SK-N-MC (cell line): ENCODE data around the gene RALGPS1.

Experiments used
- DNase-seq: peaks from one replicate; pipeline ENCODE4 v3.0.0-alpha.2; 2011; ENCODE audit warnings: low read depth, low spot score
- H3K27ac ChIP-seq: fragments of 200-600 bp; sonication (generic); 2 replicates; pipeline ENCODE4 v1.5.1; 2016; ENCODE audit warnings: mixed run types
- H3K36me3 ChIP-seq: fragments of 200-600 bp; sonication (generic); 2 replicates; pipeline ENCODE4 v1.6.1; 2017; ENCODE audit warnings: antibody characterized with exemption, low read length, mixed read lengths; ENCODE audit not compliant: insufficient read depth
- H3K4me3 ChIP-seq: fragments of 200-600 bp; sonication (generic); 2 replicates; pipeline ENCODE4 v1.5.1; 2016
- H3K9ac ChIP-seq: fragments of 200-600 bp; sonication (generic); 2 replicates; pipeline ENCODE4 v1.8.0; 2017; ENCODE audit warnings: mixed run types, mixed read lengths; ENCODE audit not compliant: insufficient read length
- H3K9me3 ChIP-seq: fragments of 200-600 bp; sonication (generic); 2 replicates; pipeline ENCODE4 v1.6.1; 2017; ENCODE audit warnings: low read depth, mild to moderate bottlenecking, antibody characterized with exemption, low read length, moderate library complexity, mixed read lengths
- EZH2 ChIP-seq: fragments of 200-600 bp; sonication (generic); IDR thresholded peaks from one replicate; pipeline ENCODE4 v1.6.1; 2017; ENCODE audit warnings: antibody characterized with exemption
- FOXP2 ChIP-seq: optimal IDR thresholded peaks from 2 replicates; pipeline ENCODE3; 2011; ENCODE audit warnings: mild to moderate bottlenecking, moderate library complexity; ENCODE audit not compliant: insufficient read depth; ENCODE audit errors: extremely low read length, control extremely low read depth
- POLR2AphosphoS5 ChIP-seq: IDR thresholded peaks from 2 replicates; pipeline ENCODE4 v1.6.1; 2012; ENCODE audit warnings: mild to moderate bottlenecking, low read depth, low read length, borderline replicate concordance

The RALGPS1 gene

DNA sequence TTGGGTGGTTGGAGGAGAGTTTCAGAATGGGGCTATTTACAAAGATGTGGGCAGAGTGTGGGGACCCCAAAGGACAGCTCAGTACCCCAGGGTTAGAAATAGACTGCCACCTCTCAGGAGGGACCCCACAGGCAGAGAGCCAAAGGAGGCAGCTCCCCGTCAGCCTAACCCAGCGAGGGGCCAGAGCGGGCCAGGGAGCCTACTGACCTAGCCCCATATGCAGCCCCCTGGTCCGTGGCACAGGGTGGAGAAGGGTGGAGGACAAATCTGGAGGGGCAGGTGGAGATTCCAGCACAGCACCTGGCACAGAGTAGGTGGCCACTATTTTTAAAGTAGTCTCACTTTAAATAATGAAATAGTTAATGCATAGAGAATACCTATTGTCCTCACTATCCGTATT is 275.0 kb downstream of the RALGPS1 start:
- TF ChIP-seq EZH2, result no peak
- TF ChIP-seq POLR2AphosphoS5, result no peak
- no peak overlapping the region for H3K4me3 ChIP-seq
- no peaks in the 10 kb centered on the region for H3K9me3 ChIP-seq
- no peak overlapping the region for H3K9ac ChIP-seq
- H3K27ac ChIP-seq, result no peak overlapping the region
- no peaks in the 10 kb centered on the region for H3K36me3 ChIP-seq
- DNase-seq, result no peak

DNA sequence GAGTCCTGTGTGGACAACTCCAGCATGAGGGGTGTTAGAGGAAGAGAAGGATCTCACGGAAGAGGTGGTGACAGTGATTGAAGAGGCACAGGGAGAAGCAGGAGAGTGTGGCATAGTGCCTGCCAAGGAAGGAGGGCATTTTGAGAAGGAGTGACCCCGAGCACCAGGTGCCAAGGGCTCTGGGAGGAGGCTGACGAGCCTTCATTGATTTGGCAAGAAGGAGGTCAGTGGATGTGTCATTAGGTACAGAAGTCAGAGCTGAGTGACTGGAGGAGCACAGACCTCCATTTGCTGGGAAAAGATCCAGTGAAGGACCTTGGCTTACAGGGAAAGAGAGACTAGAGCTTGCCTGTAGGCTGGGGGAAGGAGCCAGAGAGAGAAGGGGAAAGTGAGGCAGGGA is 278.2 kb downstream of the RALGPS1 start:
- Histone ChIP-seq H3K27ac (no peak overlapping the region), H3K4me3 (no peak overlapping the region), H3K36me3 (no peaks in the 10 kb centered on the region), H3K9me3 (no peaks in the 10 kb centered on the region), H3K9ac (no peak overlapping the region)
- TF ChIP-seq POLR2AphosphoS5, result no peak
- no peak for TF ChIP-seq FOXP2
- no peak for TF ChIP-seq EZH2
- no peak for DNase-seq

DNA sequence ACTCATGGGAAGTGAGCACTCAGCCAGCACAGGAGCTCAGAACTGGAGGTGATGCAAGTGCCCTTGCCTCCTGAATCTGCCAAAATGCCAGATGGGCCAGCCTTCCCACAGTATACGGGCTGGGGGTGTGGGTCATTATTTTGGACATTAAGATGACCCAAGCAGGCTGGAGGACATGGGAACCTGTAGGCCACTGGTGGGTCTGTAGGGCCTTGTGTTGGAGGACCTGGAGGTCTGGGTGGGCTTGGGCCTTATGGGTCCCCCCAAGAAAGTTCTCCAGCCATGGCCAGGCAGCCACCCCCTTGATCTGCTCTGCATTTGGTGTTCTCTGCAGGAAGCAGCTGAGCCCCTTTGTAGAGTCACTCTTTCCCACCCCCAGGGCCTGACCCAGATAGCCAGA is 278.9 kb downstream of the RALGPS1 start:
- H3K27ac ChIP-seq, result no peak overlapping the region
- no peak for TF ChIP-seq EZH2
- TF ChIP-seq POLR2AphosphoS5, result no peak
- TF ChIP-seq FOXP2, result no peak
- no peak overlapping the region for H3K9ac ChIP-seq
- H3K9me3 ChIP-seq, result no peaks in the 10 kb centered on the region
- DNase-seq, result no peak
- no peaks in the 10 kb centered on the region for H3K36me3 ChIP-seq
- H3K4me3 ChIP-seq, result no peak overlapping the region

DNA sequence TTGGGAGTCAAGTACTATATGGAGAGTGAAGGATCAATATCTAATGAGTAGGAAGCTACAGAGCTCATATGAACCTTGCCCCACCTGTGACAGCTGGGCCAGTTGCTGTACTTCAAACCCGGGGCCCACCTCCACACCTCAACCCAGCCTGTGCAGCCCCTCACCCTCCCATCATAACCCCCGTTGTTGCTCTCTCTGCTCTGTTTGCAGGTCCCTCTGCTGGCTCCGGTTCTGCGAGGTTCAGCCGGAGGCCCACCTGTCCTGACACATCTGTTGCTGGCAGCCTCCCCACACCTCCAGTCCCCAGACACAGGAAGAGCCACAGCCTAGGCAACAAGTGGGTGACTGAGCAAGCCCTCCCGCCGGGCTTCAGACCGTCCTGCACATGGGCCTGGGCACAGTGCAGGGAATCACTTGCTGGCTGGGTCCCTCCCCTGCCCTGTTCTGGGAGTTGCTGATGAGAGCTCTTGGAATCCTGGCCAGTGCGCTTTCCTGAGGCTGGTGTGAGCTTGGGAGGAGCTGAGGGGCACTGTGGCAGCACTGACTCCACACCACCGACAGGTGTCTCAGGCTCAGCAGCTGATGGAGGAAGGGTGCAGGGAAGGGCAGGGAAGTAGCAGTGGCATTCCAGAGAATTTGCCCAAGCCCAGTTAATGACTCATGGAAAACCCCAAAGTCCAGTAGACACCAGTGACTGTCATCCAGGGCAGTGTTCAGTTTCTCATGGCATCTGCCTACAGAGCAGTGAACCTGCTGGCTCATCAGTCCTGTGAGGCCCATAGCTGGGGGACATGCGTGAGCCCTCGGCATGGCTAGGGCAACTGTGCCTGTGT is 280.5 kb downstream of the RALGPS1 start:
- H3K9ac ChIP-seq, result no peak overlapping the region

DNA sequence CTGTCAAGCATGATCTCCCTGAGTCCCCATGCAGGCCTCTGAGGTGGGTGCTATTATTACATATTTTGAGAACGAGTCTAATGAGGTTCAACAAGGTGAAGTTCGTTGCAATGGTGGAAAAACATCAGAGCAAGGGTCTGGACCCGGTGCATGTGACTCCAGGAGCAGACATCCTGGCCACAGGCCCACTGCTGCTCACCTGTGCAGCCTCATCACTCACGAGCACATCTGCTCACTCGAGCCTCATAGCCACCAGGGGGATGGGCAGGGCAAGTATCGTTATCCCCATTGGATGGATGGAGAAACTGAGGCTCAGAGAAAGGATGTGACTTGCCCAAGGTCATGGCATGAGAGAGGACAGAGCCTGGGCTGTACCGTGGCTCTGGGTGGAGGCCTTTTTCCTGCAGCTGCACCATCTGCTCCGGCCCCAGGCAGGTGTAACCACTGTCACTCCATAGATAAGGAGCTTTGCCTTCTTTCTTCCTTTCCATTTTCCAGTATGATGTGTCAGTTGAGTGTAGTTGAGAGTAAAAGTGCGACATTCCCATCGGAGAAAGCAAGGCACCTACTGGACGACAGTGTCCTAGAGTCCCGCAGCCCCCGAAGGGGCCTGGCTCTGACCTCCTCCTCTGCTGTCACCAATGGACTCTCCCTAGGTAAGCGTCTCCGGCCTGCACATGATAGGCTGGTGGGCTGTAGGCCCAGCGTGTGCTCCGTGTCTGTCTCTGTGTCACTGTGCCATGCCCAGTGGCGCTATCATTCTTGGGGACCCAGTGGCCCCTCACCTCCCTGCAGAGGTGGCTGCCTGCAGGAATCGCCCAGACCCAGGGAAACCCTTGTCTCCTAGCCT is 281.6 kb downstream of the RALGPS1 start:
- Histone ChIP-seq H3K36me3 (no peaks in the 10 kb centered on the region), H3K9ac (no peak overlapping the region), H3K9me3 (no peaks in the 10 kb centered on the region), H3K27ac (no peak overlapping the region), H3K4me3 (no peak overlapping the region)
- DNase-seq, result no peak
- TF ChIP-seq FOXP2, result no peak
- no peak for TF ChIP-seq POLR2AphosphoS5
- TF ChIP-seq EZH2, result no peak

More for the DNA sequence above, 280.5 kb downstream of the RALGPS1 start:
- no peak for DNase-seq
- Histone ChIP-seq H3K27ac (no peak overlapping the region), H3K4me3 (no peak overlapping the region), H3K36me3 (no peaks in the 10 kb centered on the region), H3K9me3 (no peaks in the 10 kb centered on the region)
- no peak for TF ChIP-seq FOXP2
- TF ChIP-seq EZH2, result no peak
- no peak for TF ChIP-seq POLR2AphosphoS5

DNA sequence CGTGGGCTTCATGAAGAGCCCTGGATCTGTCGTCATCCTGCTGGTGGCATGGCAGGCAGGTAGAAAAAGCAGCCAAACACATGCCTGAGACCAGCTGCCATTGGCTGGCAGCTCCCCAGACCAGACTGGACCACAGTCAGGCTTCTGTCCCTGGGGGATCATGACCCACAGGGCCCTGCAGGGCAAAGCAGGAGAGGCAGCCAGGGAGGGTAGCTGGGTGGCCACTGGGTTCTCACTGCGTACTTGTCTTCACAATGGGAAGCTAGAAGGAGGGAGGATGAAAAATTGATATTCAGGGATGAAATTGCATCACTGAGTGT is 282.2 kb downstream of the RALGPS1 start:
- TF ChIP-seq EZH2 (no peak), FOXP2 (no peak), POLR2AphosphoS5 (no peak)
- H3K27ac ChIP-seq, result no peak overlapping the region
- H3K4me3 ChIP-seq, result no peak overlapping the region
- no peak overlapping the region for H3K9ac ChIP-seq
- no peaks in the 10 kb centered on the region for H3K9me3 ChIP-seq
- DNase-seq, result no peak
- H3K36me3 ChIP-seq, result no peaks in the 10 kb centered on the region

DNA sequence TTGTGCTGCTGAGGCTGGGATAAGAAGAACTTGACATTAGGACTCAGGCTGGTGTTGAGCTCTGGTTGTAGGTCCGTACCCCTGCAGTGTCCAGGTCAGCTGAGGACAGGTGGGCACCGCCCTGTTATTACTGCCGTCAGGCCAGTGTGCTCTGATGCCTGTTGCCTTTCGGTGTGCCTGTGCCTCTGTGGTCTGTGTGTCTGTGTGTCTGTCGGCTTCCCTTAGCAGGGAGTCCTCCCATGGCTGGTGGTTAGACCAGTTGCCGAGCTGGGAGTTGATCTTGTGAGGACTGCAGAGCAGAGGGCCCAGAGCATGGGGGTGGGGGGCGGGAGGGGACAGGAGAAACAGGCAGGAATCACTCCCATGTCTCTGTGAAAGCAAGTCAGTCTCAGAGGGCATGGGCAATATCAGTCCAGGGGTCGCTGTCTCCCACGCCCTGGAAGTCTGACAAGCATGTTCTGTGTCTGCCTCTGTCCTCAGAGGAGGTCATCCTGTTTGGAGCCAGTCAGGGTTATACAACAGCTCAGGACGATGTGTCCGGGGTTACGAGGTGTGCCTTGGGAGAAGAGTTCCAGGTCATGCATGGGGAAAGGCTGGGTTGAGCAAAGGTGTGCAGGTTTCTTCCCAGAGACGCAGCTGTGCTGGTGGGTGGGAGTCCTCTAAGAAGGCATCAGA is 282.7 kb downstream of the RALGPS1 start:
- Histone ChIP-seq H3K4me3 (no peak overlapping the region), H3K9ac (no peak overlapping the region), H3K9me3 (no peaks in the 10 kb centered on the region), H3K27ac (no peak overlapping the region), H3K36me3 (no peaks in the 10 kb centered on the region)
- DNase-seq, result no peak
- no peak for TF ChIP-seq EZH2

DNA sequence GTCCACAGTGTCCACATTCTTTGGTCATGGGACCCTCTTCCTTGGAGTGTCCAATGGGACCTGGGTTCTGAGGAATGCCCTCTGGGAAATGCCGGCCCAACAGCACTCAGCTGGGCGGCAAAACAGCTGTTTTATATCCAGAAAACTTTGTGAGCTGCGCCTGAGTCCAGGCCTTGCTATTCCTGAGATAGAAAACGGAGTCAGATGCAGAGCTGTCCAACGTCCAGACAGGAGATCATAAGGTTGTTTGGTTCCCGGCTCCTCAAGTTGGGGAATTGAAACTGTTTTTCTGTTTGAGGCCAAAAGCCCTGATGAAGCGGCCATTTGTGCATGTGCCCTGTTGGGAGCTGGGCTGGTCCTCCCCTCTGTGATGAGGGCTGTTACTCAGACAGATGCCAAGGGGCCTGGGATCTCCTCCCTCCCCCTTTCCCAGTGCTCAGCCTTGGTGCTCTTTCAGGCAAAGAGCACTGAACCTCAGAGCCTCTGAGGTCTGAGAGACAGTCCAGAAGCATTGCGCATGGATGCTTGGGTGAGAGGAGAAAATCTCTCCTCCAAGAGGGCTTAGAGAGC is 283.4 kb downstream of the RALGPS1 start:
- TF ChIP-seq EZH2 (no peak), POLR2AphosphoS5 (no peak), FOXP2 (no peak)
- no peak overlapping the region for H3K4me3 ChIP-seq
- no peak for DNase-seq

More for the DNA sequence above, 283.4 kb downstream of the RALGPS1 start:
- no peaks in the 10 kb centered on the region for H3K9me3 ChIP-seq
- H3K9ac ChIP-seq, result no peak overlapping the region
- H3K36me3 ChIP-seq, result no peaks in the 10 kb centered on the region
- no peak overlapping the region for H3K27ac ChIP-seq
